GM19025 (cell line): ENCODE data around the gene ST8SIA5.

Experiments
- ATAC-seq: cut with Tn5 transposase; IDR thresholded peaks from one replicate; pipeline ENCODE4 v1.9.1; 2021; ENCODE audit warnings: mild to moderate bottlenecking, low read depth, moderate library complexity; ENCODE audit not compliant: unreplicated experiment

Gene ST8SIA5

DNA sequence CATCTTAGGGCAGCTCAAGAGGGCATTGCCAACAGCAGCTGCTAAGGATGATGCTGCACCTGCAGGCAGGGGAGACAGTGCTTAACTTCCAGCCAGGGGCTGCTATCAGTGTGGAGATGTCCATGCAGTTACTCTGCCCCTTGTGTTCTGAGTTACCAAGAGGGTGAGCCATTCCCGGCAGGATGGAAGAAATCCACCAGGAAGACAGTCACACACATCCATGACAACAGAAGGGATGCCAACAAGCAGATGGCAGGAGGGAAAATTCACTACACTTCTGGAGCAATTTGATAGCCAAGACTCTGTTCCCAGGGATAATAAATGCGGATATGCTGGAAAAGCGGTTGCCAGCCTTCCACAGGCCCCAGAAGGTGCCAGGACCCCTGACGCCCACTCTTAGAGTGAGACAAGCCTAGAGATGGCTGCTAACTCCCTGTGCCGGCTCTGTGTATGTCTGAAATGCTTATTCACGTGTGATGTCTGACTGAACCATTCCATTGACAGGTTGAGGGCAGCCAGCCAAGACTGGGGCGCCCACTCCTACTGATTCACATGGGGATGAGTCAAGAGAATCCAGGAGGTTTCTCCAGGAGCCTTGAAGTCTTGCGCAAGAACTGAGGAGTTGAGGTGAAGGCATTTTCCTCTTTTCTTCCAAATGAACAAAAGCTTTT lies 124.3 kb downstream of the ST8SIA5 start:
- ATAC-seq: no peak

DNA sequence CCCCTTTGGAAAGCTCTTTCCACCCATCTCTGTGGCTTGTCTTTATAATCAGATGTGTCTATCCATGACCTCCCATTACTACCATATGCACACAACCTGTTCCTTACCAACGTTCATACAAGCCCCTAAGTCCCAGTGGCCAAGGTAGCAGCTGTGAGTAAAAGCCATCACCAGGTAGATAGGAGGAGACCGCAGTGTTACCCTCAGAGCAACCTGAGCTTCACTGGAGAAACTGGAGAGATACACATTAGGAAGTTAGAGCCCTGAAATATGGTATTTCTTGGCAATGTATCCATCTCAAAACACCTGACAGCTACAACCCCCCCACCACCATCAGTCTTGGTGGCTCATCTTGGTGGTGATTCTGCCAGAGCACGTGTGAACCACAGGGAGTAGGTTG lies 125.9 kb downstream of the ST8SIA5 start:
- no peak for ATAC-seq

DNA sequence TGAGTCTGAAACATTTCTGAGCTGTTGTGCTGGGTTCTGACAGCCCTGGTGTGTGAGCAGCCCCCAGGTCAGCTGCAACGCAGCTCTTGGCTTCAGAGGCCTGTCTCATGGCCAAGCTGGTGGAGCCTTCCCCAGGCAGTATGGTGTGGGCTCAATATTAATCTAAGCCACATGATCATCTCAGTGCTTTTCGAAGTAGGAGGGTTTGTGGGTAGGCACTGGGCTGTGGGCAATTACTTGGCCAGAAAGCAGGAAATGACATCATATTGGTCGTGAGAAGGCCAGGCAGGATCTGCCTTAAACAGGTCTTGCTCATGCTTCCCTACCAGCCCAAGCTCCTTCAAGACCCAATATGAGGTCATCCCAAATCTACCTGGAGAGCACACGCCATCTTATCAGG lies 126.7 kb downstream of the ST8SIA5 start:
- no peak for ATAC-seq

DNA sequence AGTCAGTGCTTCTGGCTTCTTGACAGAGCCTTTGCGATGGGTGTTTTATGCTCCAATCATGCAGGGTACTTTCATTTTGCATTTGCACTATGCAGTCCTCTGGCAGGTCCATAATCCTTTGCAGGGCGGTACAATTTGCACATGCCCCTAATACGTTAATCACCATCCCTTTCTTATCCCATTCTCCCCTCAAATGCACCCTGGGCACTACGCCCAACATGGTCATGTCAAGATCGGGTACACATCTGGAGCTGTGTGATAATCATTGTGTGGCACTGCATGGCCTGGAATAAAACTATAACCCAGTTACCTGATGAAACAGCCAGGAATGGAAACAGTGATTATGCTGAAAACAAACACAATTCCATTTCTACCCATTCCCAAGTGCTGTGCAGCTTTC lies 127.5 kb downstream of the ST8SIA5 start:
- no peak for ATAC-seq

DNA sequence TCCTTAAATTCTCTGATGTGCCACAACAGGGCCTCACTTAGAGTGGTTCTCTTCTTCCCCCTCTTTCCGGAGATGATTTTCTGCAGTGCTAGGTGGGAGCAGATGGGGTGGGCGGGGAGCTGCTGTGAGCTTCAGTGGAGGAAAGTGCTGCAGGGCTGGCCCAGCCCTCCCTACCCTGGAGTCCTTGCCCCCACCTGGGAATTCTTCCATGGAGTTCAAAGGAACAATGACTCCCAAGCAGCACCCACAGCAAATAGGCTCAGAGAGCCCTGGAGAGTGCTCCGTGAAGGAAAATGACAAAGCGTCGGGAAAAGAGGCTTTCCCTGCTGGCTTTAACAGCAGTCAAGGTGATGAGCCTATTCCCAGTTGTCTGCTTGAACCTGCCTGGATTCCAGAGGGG lies 128.6 kb downstream of the ST8SIA5 start:
- ATAC-seq: no peak

- no peak for ATAC-seq
Observed at GRCh38 chr18:46627136-46627535, 129.7 kb downstream of the ST8SIA5 start.

GRCh38 chr18:46625069-46625468 lies 131.8 kb downstream of the ST8SIA5 start:
- no peak for ATAC-seq

DNA sequence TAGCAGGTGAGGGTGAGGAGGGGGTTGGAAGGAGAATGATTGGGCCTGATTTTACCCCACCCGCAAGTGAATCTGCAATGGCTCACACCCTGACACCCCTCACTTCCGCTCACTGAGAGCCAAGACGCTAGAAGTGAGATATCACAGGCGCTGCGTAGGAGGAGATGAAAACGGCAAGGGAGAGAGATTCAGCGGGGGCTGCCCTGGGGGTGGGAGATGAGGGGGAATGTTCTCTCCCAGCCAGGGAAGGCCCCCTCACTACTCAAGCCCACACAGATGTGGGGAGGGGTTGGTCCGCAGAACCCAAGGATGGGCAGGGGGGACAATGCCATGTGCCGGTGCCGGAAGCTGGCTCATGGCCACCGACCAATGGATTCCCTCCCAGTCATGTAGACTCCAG lies 132.7 kb downstream of the ST8SIA5 start:
- ATAC-seq: no peak

- ATAC-seq: no peak
Observed at GRCh38 chr18:46623541-46623940, 133.3 kb downstream of the ST8SIA5 start.

DNA sequence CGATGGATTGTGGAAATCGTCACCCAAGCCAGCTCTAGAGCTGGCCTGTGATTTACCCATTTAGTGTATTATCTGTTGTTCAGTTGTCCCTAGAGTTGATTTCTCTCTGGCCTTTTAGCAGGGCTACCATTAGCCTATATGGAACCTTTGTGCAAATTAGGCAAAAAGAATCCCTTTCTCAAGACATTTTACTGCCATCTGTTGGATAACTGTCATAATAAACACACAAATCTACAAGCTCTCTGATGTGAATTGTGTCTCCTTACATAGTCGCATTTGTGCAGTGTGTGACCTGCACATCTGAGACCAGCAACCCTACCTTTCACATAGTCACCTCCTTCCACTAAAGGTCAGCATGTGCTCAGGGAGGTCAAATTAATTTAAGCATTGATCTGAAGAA lies 133.9 kb downstream of the ST8SIA5 start:
- ATAC-seq: no peak

- ATAC-seq: no peak
Observed at GRCh38 chr18:46622451-46622850, 134.4 kb downstream of the ST8SIA5 start.

- no peak for ATAC-seq
Observed at GRCh38 chr18:46621871-46622270, 135.0 kb downstream of the ST8SIA5 start.

DNA sequence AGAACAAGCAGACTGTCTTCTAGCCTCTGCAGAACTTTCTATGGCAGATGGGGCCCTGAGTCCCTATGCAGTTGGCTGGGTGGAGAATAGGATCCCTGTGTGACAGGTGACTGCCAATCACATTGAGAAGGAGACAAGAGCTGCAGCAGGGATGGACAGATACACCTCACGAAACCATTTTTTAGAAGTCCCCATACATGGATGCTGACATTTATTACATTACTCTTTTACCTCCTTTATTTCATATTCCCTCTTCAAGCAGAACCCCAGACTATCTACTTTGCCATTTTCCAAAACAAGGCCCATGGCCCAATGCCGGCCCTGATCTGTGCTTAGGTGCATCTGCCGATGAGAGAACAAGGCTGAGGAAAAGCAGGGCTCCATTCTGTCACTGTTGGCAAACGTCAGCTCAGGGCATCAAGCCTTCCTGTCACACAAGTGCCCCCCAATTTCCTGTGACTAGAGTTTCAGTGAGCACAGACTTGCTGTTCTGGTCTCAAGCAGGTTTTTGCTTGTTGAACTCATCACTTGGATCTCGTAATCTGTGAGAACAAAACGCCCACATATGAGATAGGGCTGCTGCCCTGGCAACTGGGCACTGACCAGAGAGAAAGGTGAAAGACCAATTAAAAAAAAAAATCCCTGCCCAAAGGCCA lies 135.6 kb downstream of the ST8SIA5 start:
- ATAC-seq: no peak

DNA sequence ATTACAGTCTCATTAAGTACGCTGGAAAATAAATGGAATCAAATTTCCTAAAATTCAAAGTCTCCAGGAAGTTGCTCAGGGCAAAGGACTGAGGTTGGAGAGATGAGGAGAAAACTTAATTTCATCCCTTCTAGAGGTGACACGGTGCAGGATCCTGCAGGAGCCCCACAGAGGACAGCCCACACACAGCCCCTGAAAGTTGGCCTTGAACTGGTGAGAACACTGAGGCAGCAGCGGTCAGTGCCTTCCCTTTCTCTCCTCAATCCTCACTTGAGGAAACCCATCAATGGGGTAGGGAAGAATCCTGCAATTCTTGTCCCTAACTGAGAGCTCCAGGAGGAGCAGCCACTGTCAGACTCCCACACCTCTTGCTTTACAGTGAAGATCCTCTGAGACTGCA lies 137.3 kb downstream of the ST8SIA5 start:
- ATAC-seq: no peak
